ENCODE data around the gene APBA3. TPM values are rescaled to one million over a fixed set of nuclear protein-coding genes. Genes with fewer than 3 reads are reported as not detected.

The APBA3 gene
- total and polyA plus RNA-seq, 9 of the 15 experiments (the other 6 are each of a cell fraction or from before 2014, with no cell fraction given): 0.10 to 29.5 (median 11.5) TPM

- in situ Hi-C loops (cut with MboI): loop anchor here (5.0 to 10.0 kb wide), 3 partner anchors 46 to 414 kb away; no protein-coding TSS in a partner anchor
- DNase-seq (ENCODE audit: extremely low read depth in 1 of 4, low spot score in 3 of 4) (peak in 1 of 4 experiments; percentile 45), ATAC-seq (no peak), FAIRE-seq (no peak)
- Histone ChIP-seq H3K36me3 (ENCODE audit: control insufficient read depth, insufficient read depth, low read length) (no peaks in the 10 kb centered on the region), H3K9ac (ENCODE audit: insufficient read depth in 1 of 2, low read depth in 2 of 2, low read length in 2 of 2) (peak within 1 kb of the TSS in 1 of 2 experiments; percentile 63; a peak in 2 of 4 replicates), H3K9me3 (replicated peaks; ENCODE audit: control insufficient read depth, insufficient read depth, low read depth, low read length) (no peaks in the 10 kb centered on the region), H3K27me3 (ENCODE audit: control insufficient read depth in 2 of 2, insufficient read depth in 2 of 2, low read length in 2 of 2) (no peaks in the 10 kb centered on the region), H3K4me2 (ENCODE audit: insufficient read depth, low read length) (no peak within 1 kb of the TSS; the same call in 1 of the 2 replicates), H3K27ac (ENCODE audit: extremely low read depth, low read depth, low read length) (no peak within 1 kb of the TSS), H3K4me3 (no peak within 1 kb of the TSS), H4K20me1 (replicated peaks; ENCODE audit: control insufficient read depth, insufficient read depth, low read length) (no peaks in the 10 kb centered on the region), H3K79me2 (ENCODE audit: control insufficient read depth, insufficient read depth, low read length) (no peaks in the 10 kb centered on the region), H2AFZ (ENCODE audit: low read depth, low read length) (peak within 1 kb of the TSS; percentile 77), H3K4me1 (replicated peaks in 1 of 2; ENCODE audit: control insufficient read depth in 2 of 2, insufficient read depth in 2 of 2, low read length in 2 of 2) (peaks cover 13 to 39% of the 10 kb centered on the region in 2 experiments; a peak in 3 of 5 replicates), H3K9me1 (ENCODE audit: control insufficient read depth, insufficient read depth, low read length) (no peaks in the 10 kb centered on the region)
- BruUV-seq (replicated peaks): no TSS peak
- intact Hi-C loops (cut with micrococcal nuclease): loop anchor here (10.0 kb wide), 1 partner anchor 384 kb away; no protein-coding TSS in a partner anchor
- 26% methylated on average over 21 of the region's 24 CpGs for WGBS (ENCODE audit: insufficient coverage, low coverage, missing lambda C conversion rate)
- ChIA-PET CTCF (ENCODE audit: low intra/inter-chr PET ratio) (no interaction called here), POLR2A (interaction anchor here (0.5 to 1.3 kb wide), 2 partner anchors 36 to 40 kb away, joined by 3 to 4 read pairs; no protein-coding TSS in a partner anchor)
- TF ChIP-seq STAG1 (CRISPR knock-in tag; IDR thresholded peaks at IDR 0.05; ENCODE audit: borderline replicate concordance) (no peak), ZMIZ1 (IDR thresholded peaks at IDR 0.05; ENCODE audit: low read depth in 2 of 2, low read length in 2 of 2) (no peak), ZFP1 (CRISPR knock-in tag; IDR thresholded peaks at IDR 0.05) (no peak), EGR1 (conservative IDR thresholded peaks at IDR 0.05) (0 out of 2 replicates have a peak, but pooled peaks have one; percentile 22), PBX2 (CRISPR knock-in tag; IDR thresholded peaks at IDR 0.05; ENCODE audit: low read depth) (no peak), PBX2 (tag; conservative IDR thresholded peaks at IDR 0.05; ENCODE audit: low read depth) (no peak), NR1H2 (CRISPR knock-in tag; IDR thresholded peaks at IDR 0.05) (no peak), CCAR2 (IDR thresholded peaks at IDR 0.05; ENCODE audit: low read depth, low read length) (no peak), TSC22D4 (tag; IDR thresholded peaks at IDR 0.05) (no peak), GTF2E2 (tag; IDR thresholded peaks at IDR 0.05) (no peak), ARHGAP35 (IDR thresholded peaks at IDR 0.05; ENCODE audit: partially characterized antibody) (no peak), CEBPG (CRISPR knock-in tag; IDR thresholded peaks at IDR 0.05) (no peak), CEBPG (tag; conservative IDR thresholded peaks at IDR 0.05 in 1 of 2, IDR thresholded peaks at IDR 0.05 in 1 of 2) (no peak), ZNF354B (CRISPR knock-in tag; IDR thresholded peaks at IDR 0.05) (no peak), MAFF (IDR thresholded peaks at IDR 0.05; ENCODE audit: low read length) (no peak), EHMT2 (IDR thresholded peaks at IDR 0.05) (no peak)
Measured at GRCh38 chr19:3708207-3708931, 53.1 kb downstream of the APBA3 start, which contains the start of gene TJP3. TSS of gene TJP3 (plus strand) at chr19:3708384. CDS start at chr19:3728433, 20,049 bp downstream.
